ENCODE results near the gene CPN1. TPM values are rescaled to one million over a fixed set of nuclear protein-coding genes. Genes with fewer than 3 reads are reported as not detected.
A peak's percentile ranks its signal among the peaks of the same experiment; 100 is the strongest.

Gene CPN1
- total RNA-seq, 1 experiment from 2014 or later, result not detected

GRCh38 chr10:100038561-100039071 is 43.1 kb downstream of the CPN1 start:
- Mint-ChIP-seq H3K4me3 (no peak overlapping the region), H3K36me3 (ENCODE audit: insufficient read depth in 1 of 3, low read depth in 3 of 3) (peaks cover 0 to 1% (median under 1%) of the 10 kb centered on the region in 3 experiments; a peak in 4 of 7 replicates), H3K9me3 (peaks cover under 1% of the 10 kb centered on the region in 2 experiments; a peak in 3 of 5 replicates), H3K4me1 (peaks cover 13 to 23% of the 10 kb centered on the region in 2 experiments), H3K27me3 (ENCODE audit: low read depth) (no peaks in the 10 kb centered on the region; the same call in 1 of the 2 replicates), H3K27ac (peak overlapping the region in 2 of 3 experiments; percentile 76 to 82; a peak in 5 of 7 replicates)
- no peak overlapping the region for H4K8ac ChIP-seq (replicated peaks; ENCODE audit: insufficient read length, low read depth, low read length)
- H4K5ac ChIP-seq (ENCODE audit: insufficient read length, low read depth, low read length), result no peak overlapping the region
- no peak overlapping the region for H3K4me2 ChIP-seq (ENCODE audit: insufficient read depth, insufficient read length, low read length)
- H2BK12ac ChIP-seq (ENCODE audit: insufficient read length, low read depth, low read length), result no peak overlapping the region
- no peak overlapping the region for H3K56ac ChIP-seq (ENCODE audit: insufficient read length, low read depth, low read length)
- H3K79me2 ChIP-seq (ENCODE audit: insufficient read depth, low read length), result no peaks in the 10 kb centered on the region
- H4K20me1 ChIP-seq (ENCODE audit: control insufficient read depth, insufficient read depth, insufficient read length), result no peaks in the 10 kb centered on the region
- WGBS (ENCODE audit: extremely low coverage, insufficient read length, low lambda C conversion rate), result no CpG with 5 or more reads among the region's 1 CpG
- H3K18ac ChIP-seq (ENCODE audit: insufficient read length, low read depth, low read length), result no peak overlapping the region
- no peak for DNase-seq
- no peaks in the 10 kb centered on the region for H3K23me2 ChIP-seq (ENCODE audit: insufficient read length, low read depth, low read length, poor library complexity, severe bottlenecking)
- no peak overlapping the region for H2BK5ac ChIP-seq (ENCODE audit: insufficient read length, low read length)
- no peak overlapping the region for H3K27ac ChIP-seq (ENCODE audit: insufficient read length, low read depth, low read length)
- TF ChIP-seq CTCF (conservative IDR thresholded peaks at IDR 0.05), result no peak
- no peak overlapping the region for H2BK120ac ChIP-seq (ENCODE audit: low read depth, low read length, poor library complexity, severe bottlenecking)
- no peaks in the 10 kb centered on the region for H3K27me3 ChIP-seq (ENCODE audit: insufficient read depth, low read length)
- no peaks in the 10 kb centered on the region for H3K9me3 ChIP-seq (ENCODE audit: control insufficient read depth, low read depth, low read length)
- H3K23ac ChIP-seq (ENCODE audit: insufficient read length, low read depth, low read length), result no peak overlapping the region
- no peak overlapping the region for H3K9ac ChIP-seq (ENCODE audit: extremely low read depth, insufficient read length, low read length)
- H3K79me1 ChIP-seq (ENCODE audit: insufficient read depth, low read depth, low read length, poor library complexity, severe bottlenecking), result no peaks in the 10 kb centered on the region
- no peak overlapping the region for H4K91ac ChIP-seq (ENCODE audit: insufficient read length, low read depth, low read length)
- no peaks in the 10 kb centered on the region; the same call in 1 of the 2 replicates for H3K4me1 ChIP-seq (ENCODE audit: insufficient read depth, low read length)
- H3T11ph ChIP-seq (ENCODE audit: low read length), result no peak overlapping the region
- H2BK20ac ChIP-seq (ENCODE audit: low read depth, low read length, poor library complexity, severe bottlenecking), result no peak overlapping the region
- no peak overlapping the region for H2BK15ac ChIP-seq (ENCODE audit: low read depth, low read length)
- peak overlapping the region; percentile 49 for H2AFZ ChIP-seq (ENCODE audit: low read length)
- H3K14ac ChIP-seq (ENCODE audit: insufficient read depth, low read length), result no peak overlapping the region; the same call in 1 of the 2 replicates
- H2AK5ac ChIP-seq (ENCODE audit: insufficient read length, low read length), result no peak overlapping the region
- no peak overlapping the region for H3K4ac ChIP-seq (ENCODE audit: low read depth, low read length)
